ENCODE measurements around the gene ZNF322. TPM values are rescaled to one million over a fixed set of nuclear protein-coding genes. Genes with fewer than 3 reads are reported as not detected.

The ZNF322 gene
- polyA plus RNA-seq, 3 donors = 2.0 to 5.1 (median 3.6) TPM

DNA sequence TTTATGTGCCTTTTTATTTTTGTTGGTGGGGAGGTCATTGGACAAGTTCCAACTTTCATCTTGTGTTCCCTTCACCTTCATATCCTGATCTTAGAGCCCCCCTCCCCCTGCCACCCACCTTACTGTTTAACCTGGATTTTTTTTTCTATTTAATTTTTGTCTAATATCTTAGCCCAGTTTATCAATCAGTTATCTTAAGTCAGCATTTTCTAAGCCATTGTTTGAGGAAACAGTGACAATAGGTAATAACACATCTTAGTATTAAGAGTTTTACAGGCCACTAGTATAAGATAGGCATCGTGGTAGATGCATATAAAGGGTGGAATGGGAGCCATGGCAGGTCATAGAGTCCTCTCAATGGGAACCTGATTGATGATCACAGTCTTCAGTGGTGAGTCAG, 60.4 kb downstream of the ZNF322 start:
- Mint-ChIP-seq H3K4me1 (peaks cover 18% of the 10 kb centered on the region), H3K9me3 (peaks cover 0 to 6% (median 0%) of the 10 kb centered on the region in 7 donors), H3K4me3 (no peak overlapping the region), H3K27ac (peak overlapping the region in 1 of 7 donors; percentile 14), H3K36me3 (peaks cover 27 to 29% of the 10 kb centered on the region in 2 donors), H3K27me3 (ENCODE audit: low read depth in 3 of 3) (peaks cover 9 to 13% (median 9%) of the 10 kb centered on the region in 3 donors)
- H3K4me3 ChIP-seq (replicated peaks in 1 of 3; ENCODE audit: low read depth in 2 of 3, low read length in 3 of 3) = no peak overlapping the region
- intact Hi-C loops (cut with micrococcal nuclease) = loop anchor here in 1 of 2 donors (10.0 kb wide), 2 partner anchors 254 to 546 kb away; a partner anchor contains a TSS
- H3K9ac ChIP-seq (ENCODE audit: insufficient read depth, low read length, poor library complexity, severe bottlenecking) = no peak overlapping the region
- peaks cover 19 to 24% of the 10 kb centered on the region in 2 donors for H3K36me3 ChIP-seq (replicated peaks in 1 of 2; ENCODE audit: control insufficient read depth in 1 of 2, insufficient read depth in 2 of 2, low read length in 2 of 2)
- H3K27ac ChIP-seq (ENCODE audit: low read depth in 1 of 2, low read length in 2 of 2) = no peak overlapping the region
- no peaks in the 10 kb centered on the region for H4K20me1 ChIP-seq (ENCODE audit: insufficient read depth, low read length)
- TF ChIP-seq, protein P1, sequence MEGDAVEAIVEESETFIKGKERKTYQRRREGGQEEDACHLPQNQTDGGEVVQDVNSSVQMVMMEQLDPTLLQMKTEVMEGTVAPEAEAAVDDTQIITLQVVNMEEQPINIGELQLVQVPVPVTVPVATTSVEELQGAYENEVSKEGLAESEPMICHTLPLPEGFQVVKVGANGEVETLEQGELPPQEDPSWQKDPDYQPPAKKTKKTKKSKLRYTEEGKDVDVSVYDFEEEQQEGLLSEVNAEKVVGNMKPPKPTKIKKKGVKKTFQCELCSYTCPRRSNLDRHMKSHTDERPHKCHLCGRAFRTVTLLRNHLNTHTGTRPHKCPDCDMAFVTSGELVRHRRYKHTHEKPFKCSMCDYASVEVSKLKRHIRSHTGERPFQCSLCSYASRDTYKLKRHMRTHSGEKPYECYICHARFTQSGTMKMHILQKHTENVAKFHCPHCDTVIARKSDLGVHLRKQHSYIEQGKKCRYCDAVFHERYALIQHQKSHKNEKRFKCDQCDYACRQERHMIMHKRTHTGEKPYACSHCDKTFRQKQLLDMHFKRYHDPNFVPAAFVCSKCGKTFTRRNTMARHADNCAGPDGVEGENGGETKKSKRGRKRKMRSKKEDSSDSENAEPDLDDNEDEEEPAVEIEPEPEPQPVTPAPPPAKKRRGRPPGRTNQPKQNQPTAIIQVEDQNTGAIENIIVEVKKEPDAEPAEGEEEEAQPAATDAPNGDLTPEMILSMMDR (IDR thresholded peaks at IDR 0.05) = no peak
- no peak overlapping the region for H2AFZ ChIP-seq (ENCODE audit: insufficient read depth, low read depth, low read length, poor library complexity, severe bottlenecking)
- H3K27me3 ChIP-seq (ENCODE audit: control insufficient read depth in 2 of 2, insufficient read depth in 2 of 2, low read length in 2 of 2) = peaks cover 9 to 12% of the 10 kb centered on the region in 2 donors
- H3K4me1 ChIP-seq (ENCODE audit: control insufficient read depth in 1 of 2, insufficient read depth in 2 of 2, low read length in 2 of 2) = peaks cover 15 to 34% of the 10 kb centered on the region in 2 donors
- H3K9me3 ChIP-seq (replicated peaks in 1 of 2; ENCODE audit: control insufficient read depth in 1 of 2, insufficient read depth in 1 of 2, low read length in 2 of 2) = no peaks in the 10 kb centered on the region
- no CpG with 5 or more reads among the region's 1 CpG for WGBS (ENCODE audit: insufficient coverage)
- no peak overlapping the region for H3K4me2 ChIP-seq (replicated peaks; ENCODE audit: extremely low read depth, low read length, poor library complexity, severe bottlenecking)
- no peak for DNase-seq
- peaks cover 17% of the 10 kb centered on the region for H3K79me2 ChIP-seq (ENCODE audit: insufficient read depth, low read length)

DNA sequence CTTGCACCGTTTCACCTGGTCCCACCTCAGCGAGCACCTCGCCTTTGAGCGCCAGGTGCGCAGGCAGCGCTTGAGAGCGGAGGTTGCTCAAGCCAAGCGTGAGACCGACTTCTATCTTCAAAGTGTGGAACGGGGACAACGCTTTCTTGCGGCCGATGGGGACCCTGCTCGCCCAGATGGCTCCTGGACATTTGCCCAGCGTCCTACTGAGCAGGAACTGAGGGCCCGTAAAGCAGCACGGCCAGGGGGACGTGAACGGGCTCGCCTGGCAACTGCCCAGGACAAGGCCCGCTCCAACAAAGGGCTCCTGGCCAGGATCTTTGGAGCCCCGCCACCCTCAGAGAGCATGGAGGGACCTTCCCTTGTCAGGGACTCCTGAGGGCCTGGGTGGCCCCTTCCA, 61.3 kb downstream of the ZNF322 start:
- Mint-ChIP-seq H3K36me3 (peaks cover 27 to 29% of the 10 kb centered on the region in 2 donors), H3K4me1 (peaks cover 24% of the 10 kb centered on the region), H3K9me3 (peaks cover 0 to 6% (median 1%) of the 10 kb centered on the region in 7 donors), H3K4me3 (peak overlapping the region in 1 of 2 donors; percentile 34), H3K27me3 (ENCODE audit: low read depth in 3 of 3) (peaks cover 17 to 21% (median 18%) of the 10 kb centered on the region in 3 donors), H3K27ac (peak overlapping the region in 5 of 7 donors; percentile 14 to 92 (median 71))
- peaks cover 17 to 39% of the 10 kb centered on the region in 2 donors for H3K4me1 ChIP-seq (ENCODE audit: control insufficient read depth in 1 of 2, insufficient read depth in 2 of 2, low read length in 2 of 2)
- H3K9me3 ChIP-seq (replicated peaks in 1 of 2; ENCODE audit: control insufficient read depth in 1 of 2, insufficient read depth in 1 of 2, low read length in 2 of 2) = no peaks in the 10 kb centered on the region
- H3K4me2 ChIP-seq (replicated peaks; ENCODE audit: extremely low read depth, low read length, poor library complexity, severe bottlenecking) = no peak overlapping the region
- H4K20me1 ChIP-seq (ENCODE audit: insufficient read depth, low read length) = no peaks in the 10 kb centered on the region
- no peak overlapping the region for H3K4me3 ChIP-seq (replicated peaks in 1 of 3; ENCODE audit: low read depth in 2 of 3, low read length in 3 of 3)
- H3K79me2 ChIP-seq (ENCODE audit: insufficient read depth, low read length) = peaks cover 17% of the 10 kb centered on the region
- H3K36me3 ChIP-seq (replicated peaks in 1 of 2; ENCODE audit: control insufficient read depth in 1 of 2, insufficient read depth in 2 of 2, low read length in 2 of 2) = peaks cover 19 to 24% of the 10 kb centered on the region in 2 donors
- H3K9ac ChIP-seq (ENCODE audit: insufficient read depth, low read length, poor library complexity, severe bottlenecking) = no peak overlapping the region
- no peak overlapping the region for H2AFZ ChIP-seq (ENCODE audit: insufficient read depth, low read depth, low read length, poor library complexity, severe bottlenecking)
- no peak for DNase-seq
- H3K27ac ChIP-seq (ENCODE audit: low read depth in 1 of 2, low read length in 2 of 2) = peak overlapping the region in 1 of 2 donors; percentile 95
- 95% methylated on average over 22 of the region's 22 CpGs for WGBS (ENCODE audit: insufficient coverage)
- intact Hi-C loops (cut with micrococcal nuclease) = loop anchor here in 1 of 2 donors (10.0 kb wide), 2 partner anchors 253 to 547 kb away; a partner anchor contains a TSS
- peaks cover 12 to 19% of the 10 kb centered on the region in 2 donors for H3K27me3 ChIP-seq (ENCODE audit: control insufficient read depth in 2 of 2, insufficient read depth in 2 of 2, low read length in 2 of 2)
- TF ChIP-seq, protein P1 (IDR thresholded peaks at IDR 0.05) = no peak
